Central memory CD4-positive, alpha-beta T cell (primary cell): Measurements from ENCODE around the gene TSHR.

ENCODE experiments used
- DNase-seq: peaks from one replicate; pipeline ENCODE4 v3.0.0; 2022

TSHR gene

GRCh38 chr14:81193924-81194633 lies 238.7 kb downstream of the TSHR start:
- no peak for DNase-seq
